GOT3 (cell line): ENCODE measurements around the gene DIP2B.
"Not testable (repeated sequence)": the region's sequence is repeated elsewhere in the genome, so short reads cannot be mapped to it uniquely, and the experiment has no call there.

ENCODE experiments used
- DNase-seq: peaks from one replicate; lab custom pipeline; 2025; ENCODE audit warnings: mixed read lengths; lab: John Stamatoyannopoulos, UW

The DIP2B gene

DNA sequence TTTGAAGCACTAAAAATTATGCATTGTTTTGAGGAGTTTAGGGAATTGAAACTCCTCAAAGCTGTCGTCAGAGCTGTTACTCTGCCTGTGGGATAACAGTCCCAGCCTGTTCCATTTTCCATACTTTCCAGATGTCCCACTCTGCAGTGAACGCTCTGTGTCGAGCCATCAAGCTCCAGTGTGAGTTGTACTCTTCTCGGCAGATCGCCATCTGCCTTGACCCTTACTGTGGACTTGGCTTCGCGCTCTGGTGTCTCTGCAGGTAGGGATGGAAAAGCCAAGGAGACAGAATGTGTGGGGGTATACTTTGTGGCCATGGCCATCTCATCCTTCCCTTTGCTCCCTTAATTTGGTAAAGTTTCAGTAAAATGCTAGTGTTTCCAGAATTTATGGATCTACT is 223.6 kb downstream of the DIP2B start:
- DNase-seq, result no peak

- DNase-seq, result no peak
These were observed 224.1 kb downstream of the DIP2B start for GRCh38 chr12:50728841-50729240.

GRCh38 chr12:50732591-50732990 is 227.8 kb downstream of the DIP2B start:
- DNase-seq, result peak; percentile 5

DNA sequence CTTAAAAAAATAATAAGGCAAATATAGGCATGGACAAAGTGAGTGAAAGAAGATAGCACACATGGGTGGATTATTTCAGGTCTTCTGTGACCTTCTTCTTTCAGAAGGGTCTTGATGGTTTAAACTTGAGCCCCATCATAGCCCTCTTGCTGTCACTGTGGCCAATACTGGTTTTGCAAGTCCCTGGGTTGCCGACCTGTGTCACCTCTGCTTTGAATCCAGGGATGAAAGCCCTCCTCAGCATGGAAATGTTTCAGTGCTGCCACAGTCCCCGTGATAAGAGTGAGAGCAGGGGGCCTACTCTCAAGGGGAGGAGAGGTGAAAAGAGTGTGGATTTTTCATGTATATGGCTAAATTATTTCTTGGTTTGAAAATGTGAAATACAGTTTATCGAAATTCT is 228.9 kb downstream of the DIP2B start:
- DNase-seq, result no peak

- DNase-seq, result no peak
These were observed 229.9 kb downstream of the DIP2B start for GRCh38 chr12:50734409-50735263.

DNA sequence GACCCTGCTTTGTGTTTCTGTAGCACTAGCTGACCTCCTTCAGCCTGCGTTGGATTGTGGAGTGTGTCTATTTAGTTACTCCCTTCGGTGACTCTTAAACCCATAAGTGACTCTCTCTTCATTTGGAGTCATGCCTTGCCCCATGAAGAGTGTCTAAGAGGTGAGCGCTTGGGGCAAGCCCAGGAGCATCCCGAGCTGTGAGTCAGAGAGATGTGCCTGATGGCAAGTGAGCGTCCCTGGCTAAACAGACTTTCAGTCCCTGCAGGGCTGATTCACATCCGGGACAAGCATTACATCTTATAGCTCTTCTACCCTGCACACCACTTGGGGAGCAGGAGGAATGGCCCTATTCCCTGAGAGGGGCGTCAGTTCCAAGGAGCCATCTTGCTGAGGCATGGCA is 234.8 kb downstream of the DIP2B start:
- no peak for DNase-seq

- DNase-seq, result no peak
These were observed 235.5 kb downstream of the DIP2B start for GRCh38 chr12:50740307-50740706.

- DNase-seq, result no peak
These were observed 238.0 kb downstream of the DIP2B start for GRCh38 chr12:50742776-50743175.

DNA sequence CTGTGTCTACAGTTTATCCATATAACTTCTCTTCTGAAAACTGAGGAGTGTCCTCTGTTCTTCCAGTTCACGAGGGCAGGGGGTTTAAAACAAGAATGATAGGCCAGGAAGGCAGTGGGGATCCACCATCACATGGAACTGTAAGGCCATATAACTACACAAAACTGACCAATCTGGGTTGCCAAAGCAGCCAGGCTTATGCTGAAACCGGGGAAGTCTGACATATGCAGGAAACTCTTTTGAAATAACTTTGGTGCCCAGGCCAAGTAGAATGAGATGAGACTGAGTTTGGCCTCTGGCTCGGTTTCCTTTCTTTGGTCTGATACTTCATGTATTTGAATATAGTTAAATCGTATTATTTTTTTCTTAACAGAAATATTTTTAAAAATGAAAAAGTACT is 241.1 kb downstream of the DIP2B start:
- DNase-seq, result no peak

DNA sequence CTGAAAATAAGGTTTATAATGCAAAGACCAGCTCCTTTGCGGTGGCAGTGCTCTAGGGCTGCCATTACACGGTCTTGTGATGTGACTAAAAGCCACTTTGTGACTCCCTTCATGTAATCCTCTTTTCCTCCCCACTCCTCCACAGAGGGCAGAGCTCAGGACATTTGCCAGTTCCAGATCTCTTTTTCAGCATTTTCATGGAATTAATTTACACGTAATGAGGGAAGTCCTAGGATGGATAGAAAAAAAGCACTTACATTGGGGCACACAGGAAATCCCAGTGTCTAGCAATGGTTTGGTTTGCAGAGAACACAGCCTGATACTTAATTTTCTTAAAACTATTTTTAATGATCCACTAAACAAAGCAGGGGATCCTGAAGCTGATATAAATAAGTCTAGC is 241.6 kb downstream of the DIP2B start:
- DNase-seq, result no peak

GRCh38 chr12:50747817-50748216 is 243.0 kb downstream of the DIP2B start:
- DNase-seq, result no peak

DNA sequence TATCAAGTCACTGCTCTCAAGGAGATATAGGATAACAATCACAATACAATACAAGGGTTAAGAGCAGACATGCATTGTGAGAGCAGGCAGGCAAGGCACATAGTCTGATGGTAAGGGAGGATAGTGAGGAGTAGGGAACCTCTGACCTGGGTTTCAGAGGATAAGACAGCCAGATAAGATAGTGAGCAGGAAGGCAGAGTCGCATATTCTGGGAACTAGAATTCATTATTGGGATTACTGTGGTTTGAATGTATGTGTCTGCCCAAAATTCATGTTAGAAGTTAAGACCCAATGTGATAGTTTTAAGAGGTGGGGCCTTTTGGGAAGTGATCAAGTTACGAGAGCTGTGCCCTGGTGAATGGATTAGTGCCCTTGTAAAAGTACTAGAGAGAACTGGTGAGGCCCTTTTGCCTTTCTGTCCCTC is 244.7 kb downstream of the DIP2B start:
- no peak for DNase-seq

DNA sequence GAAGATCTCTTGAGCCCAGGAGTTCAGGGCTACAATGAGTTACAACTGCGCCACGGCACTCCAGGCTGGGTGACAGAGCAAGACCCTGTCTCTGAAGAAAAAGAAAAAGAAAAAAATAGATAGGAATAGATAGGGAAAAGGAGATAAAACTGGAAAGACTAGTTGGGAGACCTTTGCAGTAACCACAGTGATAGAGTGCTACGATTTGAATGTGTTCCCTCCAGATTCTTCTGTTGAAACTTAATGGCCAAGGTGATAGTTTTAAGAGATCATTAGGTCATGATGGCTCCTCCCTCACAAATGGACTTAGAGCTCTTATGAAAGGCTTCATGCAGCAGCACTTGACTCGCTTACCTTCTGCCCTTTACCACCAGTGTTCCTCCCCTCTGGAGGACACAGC is 245.6 kb downstream of the DIP2B start:
- DNase-seq, result no peak

GRCh38 chr12:50751948-50752721 is 247.3 kb downstream of the DIP2B start:
- DNase-seq, result no peak

DNA sequence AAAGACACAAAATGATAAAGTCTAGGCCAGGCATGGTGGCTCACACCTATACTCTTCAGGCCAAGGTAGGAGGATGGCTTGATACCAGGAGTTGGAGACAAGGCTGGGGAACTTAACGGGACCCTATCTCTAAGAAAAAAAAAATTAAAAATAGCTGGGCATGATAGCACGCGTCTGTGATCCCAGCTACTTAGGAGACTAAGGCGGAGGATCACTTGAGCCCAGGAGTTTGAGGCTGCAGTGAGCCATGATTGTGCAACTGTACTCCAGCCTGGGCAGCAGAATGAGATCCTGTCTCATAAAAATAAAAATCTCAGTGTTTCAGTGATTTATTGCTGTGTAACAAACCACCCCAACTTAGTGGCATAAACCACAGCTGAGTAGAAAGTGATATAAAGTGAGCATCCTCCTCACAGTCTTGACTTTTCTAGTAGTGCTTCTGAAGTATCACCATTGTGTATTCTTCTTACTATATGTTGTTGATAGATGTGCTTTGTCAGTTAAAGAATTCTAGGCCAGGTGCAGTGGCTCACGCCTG is 248.5 kb downstream of the DIP2B start:
- DNase-seq, result no peak

DNA sequence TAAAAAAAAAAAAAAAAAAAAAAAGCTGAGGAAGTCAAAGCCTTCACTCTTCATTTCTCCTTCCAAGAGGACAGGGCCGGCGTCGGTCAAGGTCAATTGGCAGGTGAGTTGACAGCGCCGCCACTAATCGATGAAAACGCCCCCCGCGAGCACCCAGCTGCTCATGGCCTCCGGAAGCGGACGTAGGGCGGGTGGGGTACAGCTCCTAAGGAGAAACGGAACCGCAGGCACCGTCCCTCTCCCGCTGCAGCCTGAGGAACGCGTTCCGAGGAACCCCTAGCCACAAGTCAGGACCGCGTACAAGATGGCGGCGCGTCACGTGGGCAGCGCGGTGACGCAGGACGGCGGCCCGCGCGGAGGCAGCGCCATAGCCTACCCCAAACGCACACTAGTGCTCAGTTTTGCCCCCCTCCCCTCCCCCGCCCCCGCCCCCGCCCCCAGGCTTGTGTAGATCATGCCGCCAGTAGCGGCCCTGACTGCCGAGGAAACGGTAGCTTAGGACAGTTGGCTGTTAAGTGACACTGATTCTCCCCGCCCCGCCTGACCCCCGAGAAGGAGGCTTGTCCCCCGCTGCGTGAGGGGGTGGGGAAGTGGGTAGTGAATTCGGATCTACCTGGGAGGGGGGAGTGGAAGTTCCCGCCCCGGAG is 259.0 kb downstream of the DIP2B start, which contains the start of gene ATF1:
ATF1 (plus strand) TSS at position 463 of the 647 bp plus-strand sequence. CDS start 16,045 bp downstream, outside the sequence.
- DNase-seq, result peak; percentile 55

DNA sequence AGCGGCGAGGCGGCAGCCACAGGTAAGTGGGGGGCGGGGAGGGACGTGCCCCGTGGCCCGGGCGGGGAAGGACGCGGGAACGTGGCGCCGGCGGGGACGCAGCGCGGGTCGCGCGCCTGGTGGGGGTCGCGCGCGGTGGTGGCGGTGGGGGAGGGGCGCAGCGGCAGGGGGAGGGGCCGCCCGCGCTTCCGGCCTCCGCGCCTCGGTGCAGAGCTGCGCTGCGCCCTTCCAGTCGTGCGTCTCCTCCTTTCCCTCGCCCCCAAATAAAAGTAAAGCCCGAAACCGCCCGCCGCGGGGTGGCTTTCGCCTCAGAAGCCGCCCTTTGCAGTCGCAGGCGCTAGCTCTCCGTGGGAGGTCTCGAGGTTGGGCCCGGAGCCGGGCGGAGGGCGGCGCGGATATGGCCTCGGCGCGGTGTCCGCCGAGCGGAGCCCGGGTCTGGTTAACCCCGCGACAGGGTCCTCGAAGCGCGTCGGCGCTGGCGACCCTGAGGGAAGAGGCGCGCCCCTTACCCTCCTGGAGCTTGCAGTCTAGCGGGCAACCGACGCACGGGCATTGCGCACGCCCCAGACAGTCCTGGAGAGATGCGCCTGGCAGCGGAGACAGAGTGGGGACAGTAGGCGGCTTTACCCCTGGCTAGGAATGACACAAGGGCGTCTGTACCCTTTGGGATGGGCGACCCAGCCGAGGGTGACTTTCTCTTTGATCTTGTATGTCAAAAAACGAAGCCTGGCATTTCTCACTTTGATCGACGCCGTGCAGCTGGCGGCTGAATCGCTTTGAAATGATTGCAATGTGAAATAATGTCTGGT is 259.7 kb downstream of the DIP2B start:
- DNase-seq, result no peak

- no peak for DNase-seq
These were observed 260.5 kb downstream of the DIP2B start for GRCh38 chr12:50765095-50765911.

DNA sequence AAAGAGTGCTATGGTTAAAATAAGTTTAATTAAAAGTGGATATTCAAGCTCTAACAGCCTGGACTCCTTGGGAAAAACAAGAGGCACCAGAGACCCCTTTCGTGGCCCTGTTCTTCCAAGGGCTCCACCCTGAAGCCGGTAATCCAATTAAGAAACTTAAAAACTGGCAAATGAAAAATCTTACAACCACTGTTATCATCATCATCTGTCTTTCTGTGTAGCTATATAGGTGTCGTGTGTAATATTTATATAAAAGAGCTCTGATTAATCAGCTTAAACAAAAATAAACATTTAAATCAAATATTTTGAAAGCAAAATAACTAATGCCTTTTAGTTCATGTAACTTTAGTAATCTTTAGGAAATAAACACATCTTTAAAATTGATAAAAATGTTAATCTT is 263.6 kb downstream of the DIP2B start:
- no peak for DNase-seq

DNA sequence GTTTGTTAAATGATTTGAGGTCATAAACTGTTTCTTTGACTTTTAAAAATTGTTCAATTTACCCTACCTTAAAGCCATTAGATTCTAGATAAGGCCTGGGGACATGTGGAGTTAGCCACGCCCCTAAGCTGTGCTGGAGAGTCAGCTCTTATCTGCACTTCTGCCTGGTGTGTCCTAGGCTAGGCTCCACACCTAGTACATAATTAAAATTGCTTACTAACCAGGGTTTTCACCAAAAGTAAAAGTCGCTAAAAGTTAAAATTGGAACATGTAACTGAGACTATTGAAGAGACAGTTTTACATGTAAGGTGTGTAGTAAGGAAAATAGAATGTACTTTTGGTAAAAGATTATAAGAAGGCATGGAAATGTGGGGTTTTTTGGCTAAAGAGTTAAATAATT is 264.0 kb downstream of the DIP2B start:
- not testable (repeated sequence) for DNase-seq

DNA sequence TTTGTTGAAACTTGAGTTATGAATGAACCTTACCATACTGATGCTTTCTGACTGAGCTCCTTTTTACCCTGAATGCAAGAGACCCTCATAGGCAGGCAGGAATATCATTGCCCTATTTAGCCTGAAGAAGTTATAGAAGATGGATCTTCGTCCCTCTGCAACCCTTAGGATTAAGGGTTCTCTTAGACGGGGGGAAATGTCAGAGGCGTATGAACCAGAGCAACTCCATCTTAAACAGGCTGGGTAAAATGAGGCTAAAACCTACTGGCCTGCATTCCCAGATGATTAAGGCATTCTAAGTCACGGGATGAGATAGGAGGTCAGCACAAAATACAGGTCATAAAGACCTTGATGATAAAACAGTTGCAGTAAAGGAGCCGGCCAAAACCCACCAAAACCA is 266.6 kb downstream of the DIP2B start:
- no peak for DNase-seq
